Measurements from ENCODE around the gene SBSN. TPM values are rescaled to one million over a fixed set of nuclear protein-coding genes. Genes with fewer than 3 reads are reported as not detected.

Gene SBSN
- total and polyA plus RNA-seq, 9 of the 15 experiments (the other 6 are each of a cell fraction or from before 2014, with no cell fraction given) = 0.05 TPM; not detected in 8

DNA sequence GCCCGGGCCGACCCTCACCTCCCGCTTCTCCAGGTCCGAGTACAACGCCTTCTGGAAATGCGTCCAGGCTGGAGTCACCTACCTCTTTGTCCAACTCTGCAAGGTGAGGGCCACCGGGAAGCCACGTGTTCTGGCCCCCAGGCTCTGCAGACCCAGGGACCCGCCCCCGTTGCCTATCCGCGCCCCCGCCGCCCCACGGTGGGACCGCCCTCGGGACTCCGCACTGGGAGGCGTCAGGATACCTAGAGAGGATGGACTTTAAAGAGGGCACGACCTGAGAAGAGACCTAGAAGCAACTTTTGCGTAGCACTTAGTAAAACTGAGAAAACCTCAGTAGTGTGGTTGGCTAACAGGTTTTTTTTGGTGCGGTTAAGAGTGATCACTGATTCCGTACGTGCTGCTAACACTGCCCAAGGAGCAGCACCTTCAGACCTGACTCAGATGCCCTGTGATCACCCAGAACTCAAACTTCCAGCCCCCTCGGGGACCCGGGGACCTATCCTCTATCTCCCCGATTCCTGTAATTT is 17.8 kb upstream of the SBSN start (continued):
- TF ChIP-seq CBX8 (IDR thresholded peaks at IDR 0.05; ENCODE audit: borderline replicate concordance, extremely low read depth, low read depth, low read length, poor library complexity, severe bottlenecking) = no peak
- no peak for TF ChIP-seq MYC (IDR thresholded peaks at IDR 0.05; ENCODE audit: low read depth, low read length)
- 0 out of 2 replicates have a peak, but pooled peaks have one; percentile 20 for TF ChIP-seq MYC (CRISPR knock-in tag; IDR thresholded peaks at IDR 0.05; ENCODE audit: borderline replicate concordance, low read depth)
- TF ChIP-seq ZNF764 (CRISPR knock-in tag; IDR thresholded peaks at IDR 0.05; ENCODE audit: low read depth) = no peak
- 0 out of 2 replicates have a peak, but pooled peaks have one; percentile 17 for TF ChIP-seq ZBTB7A (IDR thresholded peaks at IDR 0.05; ENCODE audit: borderline replicate concordance, control insufficient read depth, low read depth, low read length)
- no peak for TF ChIP-seq CC2D1A (IDR thresholded peaks at IDR 0.05)
- no peak for TF ChIP-seq NRF1 (conservative IDR thresholded peaks at IDR 0.05 in 1 of 2, IDR thresholded peaks at IDR 0.05 in 1 of 2)
- TF ChIP-seq, protein P1, sequence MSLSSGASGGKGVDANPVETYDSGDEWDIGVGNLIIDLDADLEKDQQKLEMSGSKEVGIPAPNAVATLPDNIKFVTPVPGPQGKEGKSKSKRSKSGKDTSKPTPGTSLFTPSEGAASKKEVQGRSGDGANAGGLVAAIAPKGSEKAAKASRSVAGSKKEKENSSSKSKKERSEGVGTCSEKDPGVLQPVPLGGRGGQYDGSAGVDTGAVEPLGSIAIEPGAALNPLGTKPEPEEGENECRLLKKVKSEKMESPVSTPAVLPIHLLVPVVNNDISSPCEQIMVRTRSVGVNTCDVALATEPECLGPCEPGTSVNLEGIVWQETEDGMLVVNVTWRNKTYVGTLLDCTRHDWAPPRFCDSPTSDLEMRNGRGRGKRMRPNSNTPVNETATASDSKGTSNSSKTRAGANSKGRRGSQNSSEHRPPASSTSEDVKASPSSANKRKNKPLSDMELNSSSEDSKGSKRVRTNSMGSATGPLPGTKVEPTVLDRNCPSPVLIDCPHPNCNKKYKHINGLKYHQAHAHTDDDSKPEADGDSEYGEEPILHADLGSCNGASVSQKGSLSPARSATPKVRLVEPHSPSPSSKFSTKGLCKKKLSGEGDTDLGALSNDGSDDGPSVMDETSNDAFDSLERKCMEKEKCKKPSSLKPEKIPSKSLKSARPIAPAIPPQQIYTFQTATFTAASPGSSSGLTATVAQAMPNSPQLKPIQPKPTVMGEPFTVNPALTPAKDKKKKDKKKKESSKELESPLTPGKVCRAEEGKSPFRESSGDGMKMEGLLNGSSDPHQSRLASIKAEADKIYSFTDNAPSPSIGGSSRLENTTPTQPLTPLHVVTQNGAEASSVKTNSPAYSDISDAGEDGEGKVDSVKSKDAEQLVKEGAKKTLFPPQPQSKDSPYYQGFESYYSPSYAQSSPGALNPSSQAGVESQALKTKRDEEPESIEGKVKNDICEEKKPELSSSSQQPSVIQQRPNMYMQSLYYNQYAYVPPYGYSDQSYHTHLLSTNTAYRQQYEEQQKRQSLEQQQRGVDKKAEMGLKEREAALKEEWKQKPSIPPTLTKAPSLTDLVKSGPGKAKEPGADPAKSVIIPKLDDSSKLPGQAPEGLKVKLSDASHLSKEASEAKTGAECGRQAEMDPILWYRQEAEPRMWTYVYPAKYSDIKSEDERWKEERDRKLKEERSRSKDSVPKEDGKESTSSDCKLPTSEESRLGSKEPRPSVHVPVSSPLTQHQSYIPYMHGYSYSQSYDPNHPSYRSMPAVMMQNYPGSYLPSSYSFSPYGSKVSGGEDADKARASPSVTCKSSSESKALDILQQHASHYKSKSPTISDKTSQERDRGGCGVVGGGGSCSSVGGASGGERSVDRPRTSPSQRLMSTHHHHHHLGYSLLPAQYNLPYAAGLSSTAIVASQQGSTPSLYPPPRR (CRISPR knock-in tag; IDR thresholded peaks at IDR 0.05; ENCODE audit: borderline replicate concordance) = no peak
- TF ChIP-seq, protein P2, sequence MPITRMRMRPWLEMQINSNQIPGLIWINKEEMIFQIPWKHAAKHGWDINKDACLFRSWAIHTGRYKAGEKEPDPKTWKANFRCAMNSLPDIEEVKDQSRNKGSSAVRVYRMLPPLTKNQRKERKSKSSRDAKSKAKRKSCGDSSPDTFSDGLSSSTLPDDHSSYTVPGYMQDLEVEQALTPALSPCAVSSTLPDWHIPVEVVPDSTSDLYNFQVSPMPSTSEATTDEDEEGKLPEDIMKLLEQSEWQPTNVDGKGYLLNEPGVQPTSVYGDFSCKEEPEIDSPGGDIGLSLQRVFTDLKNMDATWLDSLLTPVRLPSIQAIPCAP (CRISPR knock-in tag; IDR thresholded peaks at IDR 0.05; ENCODE audit: borderline replicate concordance) = no peak
- no peak for TF ChIP-seq MAFF (IDR thresholded peaks at IDR 0.05; ENCODE audit: low read length)
- TF ChIP-seq SMARCA4 (IDR thresholded peaks at IDR 0.05) = no peak
- TF ChIP-seq NFIC (IDR thresholded peaks at IDR 0.05) = 0 out of 2 replicates have a peak, but pooled peaks have one; percentile 1
- TF ChIP-seq PTRF (tag; IDR thresholded peaks at IDR 0.05) = no peak
- no peak for TF ChIP-seq ASH1L (IDR thresholded peaks at IDR 0.05; ENCODE audit: borderline replicate concordance, low read depth, partially characterized antibody)
- TF ChIP-seq ILF3 (IDR thresholded peaks at IDR 0.05; ENCODE audit: borderline replicate concordance) = no peak
- TF ChIP-seq, protein P3, sequence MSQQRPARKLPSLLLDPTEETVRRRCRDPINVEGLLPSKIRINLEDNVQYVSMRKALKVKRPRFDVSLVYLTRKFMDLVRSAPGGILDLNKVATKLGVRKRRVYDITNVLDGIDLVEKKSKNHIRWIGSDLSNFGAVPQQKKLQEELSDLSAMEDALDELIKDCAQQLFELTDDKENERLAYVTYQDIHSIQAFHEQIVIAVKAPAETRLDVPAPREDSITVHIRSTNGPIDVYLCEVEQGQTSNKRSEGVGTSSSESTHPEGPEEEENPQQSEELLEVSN (IDR thresholded peaks at IDR 0.05; ENCODE audit: borderline replicate concordance in 1 of 2, extremely low read depth in 1 of 2, insufficient read depth in 1 of 2, insufficient read length in 1 of 2, low read depth in 1 of 2, low read length in 1 of 2, poor library complexity in 1 of 2, severe bottlenecking in 1 of 2) = peak in 1 of 2 experiments; percentile 30
- TF ChIP-seq NONO (IDR thresholded peaks at IDR 0.05; ENCODE audit: low read depth in 2 of 2, low read length in 1 of 2) = no peak
- TF ChIP-seq, protein P4, sequence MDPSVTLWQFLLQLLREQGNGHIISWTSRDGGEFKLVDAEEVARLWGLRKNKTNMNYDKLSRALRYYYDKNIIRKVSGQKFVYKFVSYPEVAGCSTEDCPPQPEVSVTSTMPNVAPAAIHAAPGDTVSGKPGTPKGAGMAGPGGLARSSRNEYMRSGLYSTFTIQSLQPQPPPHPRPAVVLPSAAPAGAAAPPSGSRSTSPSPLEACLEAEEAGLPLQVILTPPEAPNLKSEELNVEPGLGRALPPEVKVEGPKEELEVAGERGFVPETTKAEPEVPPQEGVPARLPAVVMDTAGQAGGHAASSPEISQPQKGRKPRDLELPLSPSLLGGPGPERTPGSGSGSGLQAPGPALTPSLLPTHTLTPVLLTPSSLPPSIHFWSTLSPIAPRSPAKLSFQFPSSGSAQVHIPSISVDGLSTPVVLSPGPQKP (CRISPR knock-in tag; IDR thresholded peaks at IDR 0.05) = no peak
- TF ChIP-seq MTA2 (IDR thresholded peaks at IDR 0.05; ENCODE audit: low read depth) = no peak
- no peak for TF ChIP-seq ZC3H4 (CRISPR knock-in tag; IDR thresholded peaks at IDR 0.05; ENCODE audit: borderline replicate concordance)

Data from K562 (cell line).